NB4 (cell line): ENCODE data around the gene KRT74.

Experiments
- DNase-seq: peaks from one replicate; pipeline ENCODE4 v3.0.0; 2010; ENCODE audit warnings: low read depth
- H3K4me3 ChIP-seq: one replicate; pipeline ENCODE4 v1.5.1; 2011; ENCODE audit warnings: mild to moderate bottlenecking, low read depth, low read length, moderate library complexity
- CTCF ChIP-seq: IDR thresholded peaks from one replicate; pipeline ENCODE4 v1.5.1; 2012; ENCODE audit warnings: low read depth, low read length
- MAX ChIP-seq: IDR thresholded peaks from 2 replicates; pipeline ENCODE4 v1.6.1; 2011; ENCODE audit warnings: low read depth, low read length
- MYC ChIP-seq: IDR thresholded peaks from 2 replicates; pipeline ENCODE4 v1.6.1; 2011; ENCODE audit warnings: low read depth, low read length
- POLR2A ChIP-seq: IDR thresholded peaks from 2 replicates; pipeline ENCODE4 v1.6.1; 2011; ENCODE audit warnings: mild to moderate bottlenecking; ENCODE audit not compliant: insufficient read length; ENCODE audit errors: extremely low read depth

The KRT74 gene

GRCh38 chr12:52616680-52617402 is 43.2 kb upstream of the KRT74 start:
- no peak overlapping the region for H3K4me3 ChIP-seq
- DNase-seq: no peak
- no peak for TF ChIP-seq MYC
- TF ChIP-seq POLR2A: no peak
- no peak for TF ChIP-seq CTCF
- no peak for TF ChIP-seq MAX

GRCh38 chr12:52615912-52616311 is 42.3 kb upstream of the KRT74 start:
- H3K4me3 ChIP-seq: no peak overlapping the region
- TF ChIP-seq POLR2A (no peak), CTCF (no peak), MYC (no peak), MAX (no peak)

GRCh38 chr12:52615208-52615868 is 41.7 kb upstream of the KRT74 start:
- no peak for TF ChIP-seq MYC
- TF ChIP-seq POLR2A: no peak
- TF ChIP-seq CTCF: no peak
- no peak for TF ChIP-seq MAX
- DNase-seq: peak; percentile 22
- H3K4me3 ChIP-seq: no peak overlapping the region

More at GRCh38 chr12:52615912-52616311, 42.3 kb upstream of the KRT74 start:
- DNase-seq: no peak

GRCh38 chr12:52614381-52615207 is 41.0 kb upstream of the KRT74 start:
- no peak overlapping the region for H3K4me3 ChIP-seq
- DNase-seq: no peak
- TF ChIP-seq CTCF (no peak), POLR2A (no peak), MAX (no peak), MYC (no peak)

- no peak for TF ChIP-seq MAX
- no peak for TF ChIP-seq POLR2A
- no peak for TF ChIP-seq MYC
- no peak for TF ChIP-seq CTCF
- DNase-seq: no peak
- H3K4me3 ChIP-seq: no peak overlapping the region
Measured at GRCh38 chr12:52613384-52614030, 39.9 kb upstream of the KRT74 start.
